ENCODE data around the gene HSH2D.
"Not testable (repeated sequence)": the region's sequence is repeated elsewhere in the genome, so short reads cannot be mapped to it uniquely, and the experiment has no call there.

HSH2D gene

GRCh38 chr19:16119075-16119857 lies 24.2 kb upstream of the HSH2D start:
- Histone ChIP-seq H3K4me1 (ENCODE audit: control insufficient read depth in 2 of 2, insufficient read depth in 2 of 2, low read length in 2 of 2) (peaks cover 25 to 35% of the 10 kb centered on the region in 2 donors), H3K36me3 (ENCODE audit: control insufficient read depth in 2 of 2, insufficient read depth in 2 of 2, low read length in 2 of 2) (peaks cover 42 to 54% of the 10 kb centered on the region in 2 donors), H3K9ac (ENCODE audit: low read depth in 1 of 2, low read length in 2 of 2) (peak overlapping the region in 1 of 2 donors; percentile 32), H3K27ac (ENCODE audit: low read depth in 2 of 2, low read length in 2 of 2) (peak overlapping the region; percentile 18 to 75)
- H3K27me3 ChIP-seq (ENCODE audit: control insufficient read depth in 2 of 2, insufficient read depth in 2 of 2, low read length in 2 of 2); H3K4me3 ChIP-seq (ENCODE audit: low read length in 2 of 2); H3K9me3 ChIP-seq (ENCODE audit: control insufficient read depth in 2 of 2, low read length in 2 of 2): not testable (repeated sequence)

- H3K36me3 ChIP-seq (ENCODE audit: control insufficient read depth in 2 of 2, insufficient read depth in 2 of 2, low read length in 2 of 2), result peaks cover 58 to 63% of the 10 kb centered on the region in 2 donors
- no peaks in the 10 kb centered on the region for H3K9me3 ChIP-seq (ENCODE audit: control insufficient read depth in 2 of 2, low read length in 2 of 2)
- H3K27ac ChIP-seq (ENCODE audit: low read depth in 2 of 2, low read length in 2 of 2), result no peak overlapping the region
- H3K27me3 ChIP-seq (ENCODE audit: control insufficient read depth in 2 of 2, insufficient read depth in 2 of 2, low read length in 2 of 2), result no peaks in the 10 kb centered on the region
- no peak overlapping the region for H3K9ac ChIP-seq (ENCODE audit: low read depth in 1 of 2, low read length in 2 of 2)
- H3K4me1 ChIP-seq (ENCODE audit: control insufficient read depth in 2 of 2, insufficient read depth in 2 of 2, low read length in 2 of 2), result peaks cover 25 to 29% of the 10 kb centered on the region in 2 donors
- no peak overlapping the region for H3K4me3 ChIP-seq (ENCODE audit: low read length in 2 of 2)
Observed at GRCh38 chr19:16121141-16121540, 22.3 kb upstream of the HSH2D start.

GRCh38 chr19:16121967-16122366 lies 21.5 kb upstream of the HSH2D start:
- Histone ChIP-seq H3K27ac (ENCODE audit: low read depth in 2 of 2, low read length in 2 of 2) (no peak overlapping the region), H3K27me3 (ENCODE audit: control insufficient read depth in 2 of 2, insufficient read depth in 2 of 2, low read length in 2 of 2) (no peaks in the 10 kb centered on the region), H3K9me3 (ENCODE audit: control insufficient read depth in 2 of 2, low read length in 2 of 2) (no peaks in the 10 kb centered on the region), H3K4me3 (ENCODE audit: low read length in 2 of 2) (no peak overlapping the region), H3K4me1 (ENCODE audit: control insufficient read depth in 2 of 2, insufficient read depth in 2 of 2, low read length in 2 of 2) (peaks cover 26 to 32% of the 10 kb centered on the region in 2 donors), H3K36me3 (ENCODE audit: control insufficient read depth in 2 of 2, insufficient read depth in 2 of 2, low read length in 2 of 2) (peaks cover 63 to 67% of the 10 kb centered on the region in 2 donors), H3K9ac (ENCODE audit: low read depth in 1 of 2, low read length in 2 of 2) (no peak overlapping the region)

- Histone ChIP-seq H3K4me3 (ENCODE audit: low read length in 2 of 2) (no peak overlapping the region), H3K4me1 (ENCODE audit: control insufficient read depth in 2 of 2, insufficient read depth in 2 of 2, low read length in 2 of 2) (peaks cover 15% of the 10 kb centered on the region in 2 donors), H3K9ac (ENCODE audit: low read depth in 1 of 2, low read length in 2 of 2) (no peak overlapping the region), H3K9me3 (ENCODE audit: control insufficient read depth in 2 of 2, low read length in 2 of 2) (no peaks in the 10 kb centered on the region), H3K27me3 (ENCODE audit: control insufficient read depth in 2 of 2, insufficient read depth in 2 of 2, low read length in 2 of 2) (no peaks in the 10 kb centered on the region), H3K27ac (ENCODE audit: low read depth in 2 of 2, low read length in 2 of 2) (peak overlapping the region; percentile 70 to 80), H3K36me3 (ENCODE audit: control insufficient read depth in 2 of 2, insufficient read depth in 2 of 2, low read length in 2 of 2) (peaks cover 73 to 84% of the 10 kb centered on the region in 2 donors)
Observed at GRCh38 chr19:16124953-16125352, 18.5 kb upstream of the HSH2D start.

GRCh38 chr19:16125737-16126495 lies 17.6 kb upstream of the HSH2D start:
- H3K9ac ChIP-seq (ENCODE audit: low read depth in 1 of 2, low read length in 2 of 2), result no peak overlapping the region
- H3K36me3 ChIP-seq (ENCODE audit: control insufficient read depth in 2 of 2, insufficient read depth in 2 of 2, low read length in 2 of 2), result peaks cover 76 to 89% of the 10 kb centered on the region in 2 donors
- H3K4me1 ChIP-seq (ENCODE audit: control insufficient read depth in 2 of 2, insufficient read depth in 2 of 2, low read length in 2 of 2), result peaks cover 13 to 14% of the 10 kb centered on the region in 2 donors
- peak overlapping the region; percentile 70 to 80 for H3K27ac ChIP-seq (ENCODE audit: low read depth in 2 of 2, low read length in 2 of 2)
- no peaks in the 10 kb centered on the region for H3K27me3 ChIP-seq (ENCODE audit: control insufficient read depth in 2 of 2, insufficient read depth in 2 of 2, low read length in 2 of 2)
- no peaks in the 10 kb centered on the region for H3K9me3 ChIP-seq (ENCODE audit: control insufficient read depth in 2 of 2, low read length in 2 of 2)
- no peak overlapping the region for H3K4me3 ChIP-seq (ENCODE audit: low read length in 2 of 2)

GRCh38 chr19:16127080-16127479 lies 16.4 kb upstream of the HSH2D start:
- Histone ChIP-seq H3K27ac (ENCODE audit: low read depth in 2 of 2, low read length in 2 of 2) (no peak overlapping the region), H3K4me3 (ENCODE audit: low read length in 2 of 2) (no peak overlapping the region), H3K36me3 (ENCODE audit: control insufficient read depth in 2 of 2, insufficient read depth in 2 of 2, low read length in 2 of 2) (peaks cover 75 to 88% of the 10 kb centered on the region in 2 donors), H3K9ac (ENCODE audit: low read depth in 1 of 2, low read length in 2 of 2) (no peak overlapping the region), H3K9me3 (ENCODE audit: control insufficient read depth in 2 of 2, low read length in 2 of 2) (no peaks in the 10 kb centered on the region), H3K27me3 (ENCODE audit: control insufficient read depth in 2 of 2, insufficient read depth in 2 of 2, low read length in 2 of 2) (no peaks in the 10 kb centered on the region), H3K4me1 (ENCODE audit: control insufficient read depth in 2 of 2, insufficient read depth in 2 of 2, low read length in 2 of 2) (peaks cover 13 to 14% of the 10 kb centered on the region in 2 donors)

- H3K9me3 ChIP-seq (ENCODE audit: control insufficient read depth in 2 of 2, low read length in 2 of 2), result no peaks in the 10 kb centered on the region
- H3K36me3 ChIP-seq (ENCODE audit: control insufficient read depth in 2 of 2, insufficient read depth in 2 of 2, low read length in 2 of 2), result peaks cover 76 to 88% of the 10 kb centered on the region in 2 donors
- H3K27me3 ChIP-seq (ENCODE audit: control insufficient read depth in 2 of 2, insufficient read depth in 2 of 2, low read length in 2 of 2), result no peaks in the 10 kb centered on the region
- peaks cover 13 to 14% of the 10 kb centered on the region in 2 donors for H3K4me1 ChIP-seq (ENCODE audit: control insufficient read depth in 2 of 2, insufficient read depth in 2 of 2, low read length in 2 of 2)
- H3K27ac ChIP-seq (ENCODE audit: low read depth in 2 of 2, low read length in 2 of 2), result no peak overlapping the region
- H3K9ac ChIP-seq (ENCODE audit: low read depth in 1 of 2, low read length in 2 of 2), result no peak overlapping the region
- H3K4me3 ChIP-seq (ENCODE audit: low read length in 2 of 2), result no peak overlapping the region
Observed at GRCh38 chr19:16127776-16128371, 15.6 kb upstream of the HSH2D start.

GRCh38 chr19:16131648-16132047 lies 11.8 kb upstream of the HSH2D start:
- no peak overlapping the region for H3K4me3 ChIP-seq (ENCODE audit: low read length in 2 of 2)
- H3K27me3 ChIP-seq (ENCODE audit: control insufficient read depth in 2 of 2, insufficient read depth in 2 of 2, low read length in 2 of 2), result no peaks in the 10 kb centered on the region
- peaks cover 63 to 70% of the 10 kb centered on the region in 2 donors for H3K36me3 ChIP-seq (ENCODE audit: control insufficient read depth in 2 of 2, insufficient read depth in 2 of 2, low read length in 2 of 2)
- H3K4me1 ChIP-seq (ENCODE audit: control insufficient read depth in 2 of 2, insufficient read depth in 2 of 2, low read length in 2 of 2), result no peaks in the 10 kb centered on the region
- no peak overlapping the region for H3K27ac ChIP-seq (ENCODE audit: low read depth in 2 of 2, low read length in 2 of 2)
- no peaks in the 10 kb centered on the region for H3K9me3 ChIP-seq (ENCODE audit: control insufficient read depth in 2 of 2, low read length in 2 of 2)
- no peak overlapping the region for H3K9ac ChIP-seq (ENCODE audit: low read depth in 1 of 2, low read length in 2 of 2)

GRCh38 chr19:16133818-16134217 lies 9.7 kb upstream of the HSH2D start:
- Histone ChIP-seq H3K9me3 (ENCODE audit: control insufficient read depth in 2 of 2, low read length in 2 of 2) (no peaks in the 10 kb centered on the region), H3K27me3 (ENCODE audit: control insufficient read depth in 2 of 2, insufficient read depth in 2 of 2, low read length in 2 of 2) (no peaks in the 10 kb centered on the region), H3K4me1 (ENCODE audit: control insufficient read depth in 2 of 2, insufficient read depth in 2 of 2, low read length in 2 of 2) (no peaks in the 10 kb centered on the region), H3K27ac (ENCODE audit: low read depth in 2 of 2, low read length in 2 of 2) (peak overlapping the region in 1 of 2 donors; percentile 11), H3K36me3 (ENCODE audit: control insufficient read depth in 2 of 2, insufficient read depth in 2 of 2, low read length in 2 of 2) (peaks cover 45 to 50% of the 10 kb centered on the region in 2 donors), H3K4me3 (ENCODE audit: low read length in 2 of 2) (no peak overlapping the region), H3K9ac (ENCODE audit: low read depth in 1 of 2, low read length in 2 of 2) (no peak overlapping the region)

GRCh38 chr19:16134510-16134909 lies 9.0 kb upstream of the HSH2D start:
- no peak overlapping the region for H3K4me3 ChIP-seq (ENCODE audit: low read length in 2 of 2)
- no peak overlapping the region for H3K27ac ChIP-seq (ENCODE audit: low read depth in 2 of 2, low read length in 2 of 2)
- peaks cover 38 to 43% of the 10 kb centered on the region in 2 donors for H3K36me3 ChIP-seq (ENCODE audit: control insufficient read depth in 2 of 2, insufficient read depth in 2 of 2, low read length in 2 of 2)

More at GRCh38 chr19:16134510-16134909, 9.0 kb upstream of the HSH2D start:
- no peaks in the 10 kb centered on the region for H3K9me3 ChIP-seq (ENCODE audit: control insufficient read depth in 2 of 2, low read length in 2 of 2)
- H3K27me3 ChIP-seq (ENCODE audit: control insufficient read depth in 2 of 2, insufficient read depth in 2 of 2, low read length in 2 of 2), result no peaks in the 10 kb centered on the region
- H3K9ac ChIP-seq (ENCODE audit: low read depth in 1 of 2, low read length in 2 of 2), result no peak overlapping the region
- no peaks in the 10 kb centered on the region for H3K4me1 ChIP-seq (ENCODE audit: control insufficient read depth in 2 of 2, insufficient read depth in 2 of 2, low read length in 2 of 2)
